Mucosa of rectum (tissue), 2 donors: ENCODE measurements around the gene NPAS3.

ENCODE experiments used
- H3K27ac ChIP-seq, 2 donors: one replicate each; pipeline ENCODE4 v1.7.0; 2013; ENCODE audit warnings: inconsistent platforms in 2 of 2, low read depth in 2 of 2, low read length in 2 of 2
- H3K27me3 ChIP-seq, 2 donors: one replicate each; pipeline ENCODE4 v1.7.0; 2013; ENCODE audit warnings: low read length in 2 of 2; ENCODE audit not compliant: control insufficient read depth in 2 of 2, insufficient read depth in 2 of 2
- H3K36me3 ChIP-seq, 2 donors: one replicate each; pipeline ENCODE4 v1.7.0; 2013; ENCODE audit warnings: low read length in 2 of 2; ENCODE audit not compliant: control insufficient read depth in 2 of 2, insufficient read depth in 2 of 2
- H3K4me1 ChIP-seq, 2 donors: one replicate each; pipeline ENCODE4 v1.7.0; 2013; ENCODE audit warnings: low read length in 2 of 2, mild to moderate bottlenecking in 1 of 2; ENCODE audit not compliant: control insufficient read depth in 2 of 2, insufficient read depth in 2 of 2
- H3K4me3 ChIP-seq, 2 donors: one replicate each; pipeline ENCODE4 v1.7.0; 2013; ENCODE audit warnings: low read length in 2 of 2
- H3K9ac ChIP-seq, 2 donors: one replicate each; pipeline ENCODE4 v1.7.0; 2013; ENCODE audit warnings: low read length in 2 of 2, low read depth in 1 of 2, mild to moderate bottlenecking in 1 of 2
- H3K9me3 ChIP-seq, 2 donors: one replicate each; pipeline ENCODE4 v1.7.0; 2013; ENCODE audit warnings: low read length in 2 of 2; ENCODE audit not compliant: control insufficient read depth in 2 of 2
- donor health status: healthy.
- donor health status: Normal muscosa, but diverticular disease.

NPAS3 gene

DNA sequence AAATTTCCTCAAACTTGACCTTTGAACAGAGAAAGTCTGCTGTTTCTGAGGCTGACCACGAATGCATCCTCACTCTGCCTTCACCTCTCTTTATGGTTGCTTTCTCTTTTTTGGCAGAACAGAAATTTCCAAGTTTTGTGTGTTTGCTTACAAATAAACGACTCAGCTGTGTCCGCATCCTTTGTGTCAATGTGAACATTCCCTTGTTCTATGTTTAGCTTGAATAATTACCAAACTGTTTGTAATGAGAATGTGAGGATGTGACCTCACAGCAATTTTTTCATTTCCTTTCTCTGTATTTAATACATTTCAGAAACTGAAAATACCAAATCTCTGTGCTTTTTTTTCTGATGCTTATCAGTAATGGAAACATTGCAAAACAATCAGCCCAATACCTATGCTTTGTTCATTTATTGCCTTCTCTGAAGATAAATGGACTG lies 601.3 kb downstream of the NPAS3 start:
- Histone ChIP-seq H3K9ac (no peak overlapping the region), H3K4me3 (no peak overlapping the region), H3K27me3 (no peaks in the 10 kb centered on the region), H3K9me3 (no peaks in the 10 kb centered on the region), H3K27ac (no peak overlapping the region), H3K4me1 (no peaks in the 10 kb centered on the region), H3K36me3 (no peaks in the 10 kb centered on the region)

DNA sequence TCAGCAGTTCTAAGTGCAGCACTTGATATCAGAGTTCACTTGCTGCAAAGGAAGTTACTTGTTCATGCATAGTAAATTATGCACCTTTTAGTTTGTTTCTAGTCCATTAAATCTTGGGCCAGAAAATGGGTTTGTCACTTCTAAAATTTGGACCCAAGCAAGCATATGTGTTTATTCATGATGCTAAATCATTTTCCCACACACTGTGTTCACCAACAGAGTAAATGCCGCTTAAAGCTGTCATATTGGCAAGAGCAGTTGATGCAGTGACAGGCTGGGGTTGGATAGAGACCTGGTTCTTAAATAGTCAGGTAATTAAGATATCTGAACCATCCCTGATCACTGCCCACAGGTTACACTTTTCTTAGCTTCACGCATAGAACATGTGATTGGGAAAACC lies 602.5 kb downstream of the NPAS3 start:
- Histone ChIP-seq H3K4me1 (no peaks in the 10 kb centered on the region), H3K36me3 (no peaks in the 10 kb centered on the region), H3K9me3 (no peaks in the 10 kb centered on the region), H3K9ac (no peak overlapping the region), H3K27ac (no peak overlapping the region), H3K27me3 (no peaks in the 10 kb centered on the region), H3K4me3 (no peak overlapping the region)

DNA sequence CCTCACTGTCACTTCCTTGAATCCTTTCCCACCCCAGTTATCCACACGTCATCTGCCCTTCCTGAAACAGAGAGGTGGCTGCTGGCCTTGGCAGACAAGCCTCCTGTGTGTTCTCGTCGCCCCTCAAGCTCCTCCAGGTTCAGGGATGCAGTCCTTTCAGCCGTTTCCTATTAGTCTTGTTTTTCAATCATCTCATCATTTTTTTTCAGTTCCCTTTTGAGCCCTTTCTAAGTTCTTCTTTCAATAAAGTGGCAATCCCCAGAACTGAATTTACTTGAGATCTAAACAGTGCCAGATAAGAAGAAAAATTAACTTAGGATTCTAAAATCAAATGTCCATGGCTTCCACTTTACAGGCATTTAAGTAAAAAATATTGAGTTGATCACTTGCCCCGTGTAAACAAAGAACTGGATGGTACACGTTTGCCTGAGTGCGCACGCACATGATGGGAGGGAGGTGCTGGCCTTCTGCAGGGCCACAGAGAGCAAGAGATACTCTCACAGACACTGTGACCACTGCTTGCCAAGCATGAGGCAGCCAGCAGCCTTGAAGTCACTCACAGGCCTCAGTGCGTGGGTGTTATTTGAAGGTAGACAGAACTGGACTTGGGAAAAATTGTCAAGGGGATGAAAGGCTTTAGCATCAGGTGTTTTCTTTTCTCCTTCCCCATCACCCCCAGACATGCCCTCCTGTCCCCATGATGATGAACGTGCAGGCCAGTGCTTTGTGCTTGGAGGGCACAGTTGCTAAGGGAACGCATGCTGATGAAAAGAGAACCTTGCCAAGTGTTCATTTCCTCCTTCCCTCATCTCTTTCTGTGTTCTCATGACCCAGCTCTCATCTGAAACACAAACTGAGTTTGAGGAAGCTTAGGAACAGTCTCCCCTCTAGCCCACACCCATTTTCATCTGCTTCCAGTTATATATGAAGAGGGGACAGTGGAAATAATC lies 603.9 kb downstream of the NPAS3 start:
- Histone ChIP-seq H3K4me1 (no peaks in the 10 kb centered on the region), H3K9ac (no peak overlapping the region), H3K9me3 (no peaks in the 10 kb centered on the region), H3K27me3 (no peaks in the 10 kb centered on the region), H3K36me3 (no peaks in the 10 kb centered on the region), H3K4me3 (no peak overlapping the region), H3K27ac (no peak overlapping the region)

DNA sequence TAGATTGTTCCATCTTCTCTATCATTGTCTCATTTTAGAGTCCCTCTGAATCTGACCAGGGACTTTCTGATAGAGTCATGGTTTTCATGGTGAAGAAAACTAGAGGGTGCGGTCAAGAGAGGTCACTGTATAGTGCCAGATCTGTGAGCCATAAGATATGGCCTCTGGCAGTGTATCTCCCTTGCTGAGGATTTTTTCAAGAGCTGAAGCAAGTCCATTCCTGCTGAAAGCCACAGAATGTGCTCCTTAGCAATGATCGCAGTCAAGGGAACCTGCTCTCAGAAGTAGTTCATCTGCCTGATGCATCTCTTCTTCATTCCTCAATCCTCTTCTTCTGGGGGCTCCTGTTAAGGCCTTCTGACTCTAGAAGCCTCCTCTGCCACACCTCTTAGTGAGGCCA lies 607.0 kb downstream of the NPAS3 start:
- H3K4me1 ChIP-seq = no peaks in the 10 kb centered on the region
- H3K9me3 ChIP-seq = no peaks in the 10 kb centered on the region
- H3K27me3 ChIP-seq = no peaks in the 10 kb centered on the region
- no peak overlapping the region for H3K27ac ChIP-seq
- H3K9ac ChIP-seq = no peak overlapping the region
- H3K36me3 ChIP-seq = no peaks in the 10 kb centered on the region
- H3K4me3 ChIP-seq = no peak overlapping the region

DNA sequence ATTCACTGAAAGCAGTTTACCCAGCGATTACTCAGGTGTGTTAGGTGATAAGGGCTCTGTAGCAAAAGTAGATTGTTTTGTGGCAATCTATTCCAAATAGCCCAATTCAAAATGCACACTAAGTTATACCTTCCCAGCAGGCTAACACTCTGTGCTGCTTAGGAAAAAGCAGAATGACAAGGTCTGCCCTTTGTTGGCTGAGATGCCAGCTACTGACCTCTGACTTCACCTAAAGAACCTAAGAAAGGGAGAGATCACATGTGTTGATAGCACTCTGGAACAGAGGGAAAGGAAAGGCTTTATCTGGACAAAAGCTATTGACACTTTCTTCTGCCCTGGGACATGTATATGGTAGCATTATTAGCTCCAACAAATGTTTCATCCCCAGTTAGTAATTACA lies 609.9 kb downstream of the NPAS3 start:
- Histone ChIP-seq H3K36me3 (no peaks in the 10 kb centered on the region), H3K9me3 (no peaks in the 10 kb centered on the region), H3K4me3 (no peak overlapping the region), H3K27ac (no peak overlapping the region), H3K27me3 (no peaks in the 10 kb centered on the region), H3K4me1 (no peaks in the 10 kb centered on the region), H3K9ac (no peak overlapping the region)

DNA sequence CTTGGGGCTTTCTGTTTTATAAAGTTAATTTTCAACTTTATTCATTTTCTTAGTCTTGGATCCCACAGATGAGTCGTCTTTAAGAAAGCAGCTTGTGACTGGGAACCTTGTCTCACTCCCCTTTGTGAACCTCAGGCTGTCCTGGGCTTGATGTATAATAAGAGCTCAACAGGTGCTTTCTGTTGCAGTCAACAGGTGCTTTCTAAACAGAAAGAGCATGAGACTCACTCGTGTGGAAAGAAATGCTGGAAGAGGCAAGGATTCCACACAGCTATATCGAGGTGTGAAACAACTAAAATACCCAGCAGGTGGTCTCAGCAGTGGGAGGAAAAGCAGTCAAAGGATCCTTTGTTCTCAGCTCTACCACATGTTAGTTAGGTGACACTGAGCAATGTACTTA lies 613.3 kb downstream of the NPAS3 start:
- H3K27me3 ChIP-seq = no peaks in the 10 kb centered on the region
- H3K4me1 ChIP-seq = no peaks in the 10 kb centered on the region
- no peak overlapping the region for H3K9ac ChIP-seq
- H3K36me3 ChIP-seq = no peaks in the 10 kb centered on the region
- H3K4me3 ChIP-seq = no peak overlapping the region
- H3K27ac ChIP-seq = no peak overlapping the region
- no peaks in the 10 kb centered on the region for H3K9me3 ChIP-seq

DNA sequence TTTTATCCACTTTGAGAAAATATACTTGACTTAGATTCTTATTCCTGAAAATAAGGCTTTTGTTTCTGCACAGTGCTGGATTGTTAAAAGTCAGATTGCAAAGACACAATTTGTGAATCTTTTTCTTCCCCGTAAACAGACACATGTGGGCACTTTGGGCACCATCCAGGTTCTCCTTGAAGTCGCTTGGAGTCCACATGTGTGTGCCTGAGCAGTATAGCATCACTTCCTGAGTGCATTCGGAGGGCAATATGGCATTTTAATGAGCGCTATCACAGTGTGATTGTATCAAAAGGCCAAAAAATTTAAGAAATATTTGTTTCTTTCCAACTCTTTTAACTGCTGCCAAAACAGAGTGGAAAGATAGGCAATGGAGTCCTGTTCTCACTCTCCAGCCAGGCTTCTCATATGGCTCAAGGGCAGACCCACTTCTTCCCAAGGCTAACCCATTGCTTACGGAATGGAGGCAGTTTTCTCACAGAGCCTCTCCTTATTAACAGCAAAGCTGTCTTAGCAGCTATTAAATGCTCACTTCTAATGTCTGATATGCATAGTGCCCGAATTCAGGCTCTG lies 615.1 kb downstream of the NPAS3 start:
- H3K9me3 ChIP-seq = no peaks in the 10 kb centered on the region
- H3K4me3 ChIP-seq = no peak overlapping the region
- no peak overlapping the region for H3K9ac ChIP-seq
- H3K36me3 ChIP-seq = no peaks in the 10 kb centered on the region
- no peaks in the 10 kb centered on the region for H3K27me3 ChIP-seq
- H3K4me1 ChIP-seq = no peaks in the 10 kb centered on the region
- no peak overlapping the region for H3K27ac ChIP-seq

DNA sequence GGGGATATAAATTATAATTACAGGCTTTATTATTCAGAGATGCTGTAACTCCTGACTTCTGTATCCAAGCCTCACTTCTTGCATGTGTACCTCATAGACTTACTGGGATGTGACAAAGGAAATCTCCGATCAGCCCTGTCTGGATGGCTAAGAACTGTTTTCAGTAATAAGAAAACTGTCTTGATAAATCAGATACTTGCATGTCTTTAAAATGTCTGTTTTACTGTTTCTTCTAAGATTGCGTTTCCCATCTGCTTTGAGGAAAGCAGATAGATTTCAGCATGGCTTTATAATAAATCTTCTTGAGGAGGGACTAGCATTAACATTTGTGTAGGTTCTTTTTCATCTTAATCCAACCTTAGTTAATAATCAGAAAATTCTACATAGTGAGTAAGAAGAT lies 616.3 kb downstream of the NPAS3 start:
- no peak overlapping the region for H3K27ac ChIP-seq

DNA sequence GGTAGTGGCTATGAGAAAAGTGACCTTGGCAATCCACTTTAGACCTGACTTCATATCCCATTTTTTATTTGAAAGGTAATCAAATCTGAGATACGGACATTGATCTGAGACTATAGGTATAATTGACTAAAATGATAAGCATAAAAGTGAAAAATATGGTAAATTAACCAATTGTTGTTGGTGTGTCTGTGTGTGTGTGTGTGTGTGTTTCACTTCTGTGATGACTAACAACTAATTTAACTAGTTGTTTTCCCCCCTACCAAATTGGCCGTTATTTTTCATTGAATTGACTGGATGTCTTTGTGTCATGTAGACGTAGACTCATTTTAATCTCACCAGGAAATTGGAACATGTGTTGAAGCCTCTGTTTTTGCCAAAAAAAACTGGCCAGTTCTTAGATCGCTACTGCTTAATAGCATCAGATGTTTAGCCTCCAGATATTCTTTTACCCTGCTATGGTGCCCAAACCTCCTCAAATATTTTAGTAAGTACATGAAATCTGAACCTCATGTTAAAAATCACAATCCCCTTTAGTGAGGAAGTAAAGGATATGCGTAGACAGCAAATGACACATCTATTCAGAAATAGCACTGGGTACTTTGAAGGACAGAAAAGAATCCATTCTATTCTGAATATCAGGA lies 617.2 kb downstream of the NPAS3 start:
- no peak overlapping the region for H3K27ac ChIP-seq
- no peak overlapping the region for H3K4me3 ChIP-seq
- no peaks in the 10 kb centered on the region for H3K36me3 ChIP-seq
- no peaks in the 10 kb centered on the region for H3K9me3 ChIP-seq
- H3K4me1 ChIP-seq = no peaks in the 10 kb centered on the region
- H3K9ac ChIP-seq = no peak overlapping the region
- H3K27me3 ChIP-seq = no peaks in the 10 kb centered on the region

More for the DNA sequence above, 616.3 kb downstream of the NPAS3 start:
- H3K4me1 ChIP-seq = no peaks in the 10 kb centered on the region
- no peak overlapping the region for H3K4me3 ChIP-seq
- H3K27me3 ChIP-seq = no peaks in the 10 kb centered on the region
- no peaks in the 10 kb centered on the region for H3K36me3 ChIP-seq
- H3K9ac ChIP-seq = no peak overlapping the region
- no peaks in the 10 kb centered on the region for H3K9me3 ChIP-seq
